GM12874 (cell line): ENCODE measurements around the gene NUP214.

Source experiments
- CTCF ChIP-seq: IDR thresholded peaks from 2 replicates; pipeline ENCODE4 v1.5.1; 2011; ENCODE audit warnings: low read depth, mild to moderate bottlenecking, control low read depth, low read length, moderate library complexity; ENCODE audit not compliant: insufficient read depth

The NUP214 gene

DNA sequence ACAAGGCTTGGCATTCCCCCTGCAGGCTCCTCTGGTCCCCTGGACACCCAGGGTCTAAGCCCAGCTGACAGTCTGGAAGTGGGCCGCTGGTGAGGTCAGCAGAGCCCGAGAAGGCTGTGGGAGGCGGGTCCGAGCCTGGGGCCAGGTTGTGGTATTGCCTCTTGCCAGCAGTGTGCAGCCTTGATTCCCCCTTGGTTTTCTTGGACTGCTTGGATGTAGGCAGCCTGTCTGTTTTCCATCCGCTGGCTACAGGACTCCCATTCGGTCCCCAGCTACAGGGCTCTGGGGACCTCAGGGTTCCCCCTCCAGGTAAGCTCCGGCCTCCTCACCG lies 27.5 kb upstream of the NUP214 start:
- TF ChIP-seq CTCF, result no peak

GRCh38 chr9:131098391-131099101 lies 26.8 kb upstream of the NUP214 start:
- TF ChIP-seq CTCF, result no peak

GRCh38 chr9:131099102-131099606 lies 26.2 kb upstream of the NUP214 start:
- TF ChIP-seq CTCF, result no peak

GRCh38 chr9:131100445-131100844 lies 24.9 kb upstream of the NUP214 start:
- TF ChIP-seq CTCF, result no peak

GRCh38 chr9:131101207-131101964 lies 24.0 kb upstream of the NUP214 start:
- no peak for TF ChIP-seq CTCF

DNA sequence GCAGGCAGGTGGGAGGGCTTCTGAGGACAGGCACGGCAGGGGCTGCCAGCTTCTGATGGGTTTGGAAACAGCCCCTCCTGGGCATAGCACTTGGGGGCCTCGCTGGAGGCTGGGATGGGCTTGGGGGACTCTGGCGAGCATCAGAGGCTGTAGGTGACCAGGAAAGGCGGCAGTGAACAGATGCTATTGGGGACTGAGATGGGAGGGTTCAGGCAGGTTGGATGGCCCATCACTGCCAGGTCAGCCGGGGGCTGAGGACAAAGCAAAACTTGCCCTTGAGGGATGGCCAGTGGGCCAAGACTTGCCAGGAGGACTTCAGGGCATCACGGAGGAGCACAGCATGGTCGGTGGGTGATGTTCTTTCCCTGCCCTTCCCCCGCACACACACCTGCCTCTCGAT lies 22.4 kb upstream of the NUP214 start:
- TF ChIP-seq CTCF, result no peak

GRCh38 chr9:131103535-131103934 lies 21.9 kb upstream of the NUP214 start:
- no peak for TF ChIP-seq CTCF
